DND-41 (cell line): ENCODE measurements around the gene ATP6AP1.

Experiments
- ATAC-seq: fragments of 200-7000 bp; cut with Tn5 transposase; 3 replicates; pipeline ENCODE4 v1.9.1; 2021; ENCODE audit warnings: low read depth; ENCODE audit not compliant: insufficient read depth
- DNase-seq: peaks from one replicate; pipeline ENCODE4 v3.0.0-alpha.2; 2020
- H2AFZ ChIP-seq: 2 replicates; pipeline ENCODE4 v1.6.0; 2012; ENCODE audit warnings: low read depth, low read length
- H3K27ac ChIP-seq: 2 replicates; pipeline ENCODE4 v1.5.1; 2012; ENCODE audit warnings: low read length, inconsistent platforms
- H3K27me3 ChIP-seq: fragments of 200-600 bp; sonication (generic); 2 replicates; pipeline ENCODE4 v1.6.0; 2012; ENCODE audit warnings: low read length, mild to moderate bottlenecking, inconsistent platforms; ENCODE audit not compliant: insufficient read depth, poor library complexity
- H3K36me3 ChIP-seq: 2 replicates; pipeline ENCODE4 v1.5.1; 2012; ENCODE audit warnings: low read length, inconsistent platforms; ENCODE audit not compliant: insufficient read depth
- H3K4me1 ChIP-seq: 2 replicates; pipeline ENCODE4 v1.5.1; 2012; ENCODE audit warnings: mild to moderate bottlenecking, low read length; ENCODE audit not compliant: insufficient read depth
- H3K4me2 ChIP-seq: 2 replicates; pipeline ENCODE4 v1.6.0; 2012; ENCODE audit warnings: mild to moderate bottlenecking, moderate library complexity, low read length, inconsistent platforms; ENCODE audit not compliant: insufficient read depth
- H3K4me3 ChIP-seq, 2 experiments: fragments of 200-600 bp in 1 of 2; shearing (Covaris generic) in 1 of 2; 2 replicates each; pipeline ENCODE4 v1.5.1; 2012 to 2016; ENCODE audit warnings: inconsistent platforms in 2 of 2, low read length in 2 of 2, mild to moderate bottlenecking in 2 of 2, low read depth in 1 of 2, moderate library complexity in 1 of 2
- H3K79me2 ChIP-seq: 2 replicates; pipeline ENCODE4 v1.6.0; 2012; ENCODE audit warnings: low read length, inconsistent platforms; ENCODE audit not compliant: insufficient read depth
- H3K9ac ChIP-seq: 2 replicates; pipeline ENCODE4 v1.6.0; 2012; ENCODE audit warnings: low read depth, mild to moderate bottlenecking, inconsistent platforms, low read length, moderate library complexity
- H3K9me3 ChIP-seq: 2 replicates; pipeline ENCODE4 v1.5.1; 2012; ENCODE audit warnings: low read length, moderate library complexity, mild to moderate bottlenecking, inconsistent platforms; ENCODE audit not compliant: insufficient read depth, severe bottlenecking
- H4K20me1 ChIP-seq: 2 replicates; pipeline ENCODE4 v1.6.0; 2012; ENCODE audit warnings: low read length; ENCODE audit not compliant: insufficient read depth
- EZH2 ChIP-seq: IDR thresholded peaks from 3 replicates; pipeline ENCODE4 v1.6.1; 2012; ENCODE audit warnings: borderline replicate concordance, low read depth, mild to moderate bottlenecking, moderate library complexity, low read length, inconsistent platforms; ENCODE audit not compliant: severe bottlenecking
- TF ChIP-seq, protein P1 (sequence below): IDR thresholded peaks from 2 replicates; pipeline ENCODE4 v1.5.1; 2012; ENCODE audit warnings: borderline replicate concordance, low read length, moderate library complexity, mild to moderate bottlenecking; ENCODE audit not compliant: poor library complexity, severe bottlenecking; ENCODE audit errors: extremely low read depth

The ATP6AP1 gene

DNA sequence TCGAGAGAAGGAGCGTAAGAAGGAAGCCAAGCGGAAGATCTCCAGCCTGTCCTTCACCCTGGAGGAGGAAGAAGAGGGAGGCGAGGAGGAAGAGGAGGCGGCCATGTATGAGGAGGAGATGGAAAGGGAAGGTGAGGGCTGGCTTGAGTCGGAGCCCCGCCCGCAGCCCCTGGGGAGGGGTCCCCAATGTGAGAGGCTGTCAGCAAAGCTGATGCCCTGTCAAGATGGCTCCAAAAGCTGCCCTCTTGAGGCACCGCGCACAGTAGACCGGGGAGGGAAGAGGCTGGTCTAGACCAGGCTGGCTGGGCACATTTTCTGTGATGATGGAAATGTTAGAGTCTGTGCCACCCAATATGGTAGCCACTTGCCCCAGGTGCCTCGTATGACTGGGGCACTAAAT lies 18.0 kb downstream of the ATP6AP1 start:
- TF ChIP-seq EZH2: no peak
- TF ChIP-seq, protein P1, sequence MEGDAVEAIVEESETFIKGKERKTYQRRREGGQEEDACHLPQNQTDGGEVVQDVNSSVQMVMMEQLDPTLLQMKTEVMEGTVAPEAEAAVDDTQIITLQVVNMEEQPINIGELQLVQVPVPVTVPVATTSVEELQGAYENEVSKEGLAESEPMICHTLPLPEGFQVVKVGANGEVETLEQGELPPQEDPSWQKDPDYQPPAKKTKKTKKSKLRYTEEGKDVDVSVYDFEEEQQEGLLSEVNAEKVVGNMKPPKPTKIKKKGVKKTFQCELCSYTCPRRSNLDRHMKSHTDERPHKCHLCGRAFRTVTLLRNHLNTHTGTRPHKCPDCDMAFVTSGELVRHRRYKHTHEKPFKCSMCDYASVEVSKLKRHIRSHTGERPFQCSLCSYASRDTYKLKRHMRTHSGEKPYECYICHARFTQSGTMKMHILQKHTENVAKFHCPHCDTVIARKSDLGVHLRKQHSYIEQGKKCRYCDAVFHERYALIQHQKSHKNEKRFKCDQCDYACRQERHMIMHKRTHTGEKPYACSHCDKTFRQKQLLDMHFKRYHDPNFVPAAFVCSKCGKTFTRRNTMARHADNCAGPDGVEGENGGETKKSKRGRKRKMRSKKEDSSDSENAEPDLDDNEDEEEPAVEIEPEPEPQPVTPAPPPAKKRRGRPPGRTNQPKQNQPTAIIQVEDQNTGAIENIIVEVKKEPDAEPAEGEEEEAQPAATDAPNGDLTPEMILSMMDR: no peak
- Histone ChIP-seq H3K4me2 (no peak overlapping the region), H3K9me3 (no peaks in the 10 kb centered on the region), H4K20me1 (peaks cover 3% of the 10 kb centered on the region; the same call in 1 of the 2 replicates), H3K27ac (no peak overlapping the region), H3K36me3 (peaks cover 12% of the 10 kb centered on the region), H3K4me1 (peaks cover 17% of the 10 kb centered on the region), H3K9ac (no peak overlapping the region), H2AFZ (no peak overlapping the region), H3K27me3 (no peaks in the 10 kb centered on the region), H3K4me3 (no peak overlapping the region), H3K79me2 (no peaks in the 10 kb centered on the region)
- DNase-seq: no peak
- ATAC-seq: no peak

GRCh38 chrX:154448484-154448883 lies 20.0 kb downstream of the ATP6AP1 start:
- H3K27ac ChIP-seq: no peak overlapping the region
- no peaks in the 10 kb centered on the region for H3K79me2 ChIP-seq
- no peak overlapping the region for H2AFZ ChIP-seq
- H3K9me3 ChIP-seq: no peaks in the 10 kb centered on the region
- H3K27me3 ChIP-seq: no peaks in the 10 kb centered on the region
- H3K4me3 ChIP-seq: no peak overlapping the region
- no peak for DNase-seq
- H3K4me2 ChIP-seq: no peak overlapping the region
- ATAC-seq: no peak
- peaks cover 2% of the 10 kb centered on the region; the same call in 1 of the 2 replicates for H4K20me1 ChIP-seq
- peaks cover 11% of the 10 kb centered on the region for H3K4me1 ChIP-seq
- H3K36me3 ChIP-seq: no peaks in the 10 kb centered on the region
- no peak for TF ChIP-seq EZH2
- TF ChIP-seq, protein P1: no peak
- H3K9ac ChIP-seq: no peak overlapping the region

GRCh38 chrX:154449618-154450017 lies 21.1 kb downstream of the ATP6AP1 start:
- no peak for DNase-seq
- TF ChIP-seq EZH2: no peak
- TF ChIP-seq, protein P1: no peak
- Histone ChIP-seq H3K36me3 (no peaks in the 10 kb centered on the region), H2AFZ (no peak overlapping the region), H3K4me3 (no peak overlapping the region), H3K79me2 (no peaks in the 10 kb centered on the region), H3K9ac (no peak overlapping the region), H3K27me3 (no peaks in the 10 kb centered on the region), H3K4me2 (no peak overlapping the region), H3K4me1 (peaks cover 3% of the 10 kb centered on the region), H4K20me1 (no peaks in the 10 kb centered on the region), H3K27ac (no peak overlapping the region), H3K9me3 (no peaks in the 10 kb centered on the region)
- no peak for ATAC-seq

- H3K27me3 ChIP-seq: no peaks in the 10 kb centered on the region
- H3K27ac ChIP-seq: no peak overlapping the region
- DNase-seq: no peak
- H4K20me1 ChIP-seq: no peaks in the 10 kb centered on the region
- no peak for ATAC-seq
- H3K36me3 ChIP-seq: no peaks in the 10 kb centered on the region
- no peak overlapping the region for H3K9ac ChIP-seq
- no peaks in the 10 kb centered on the region for H3K9me3 ChIP-seq
- TF ChIP-seq, protein P1: no peak
- no peak for TF ChIP-seq EZH2
- H3K79me2 ChIP-seq: no peaks in the 10 kb centered on the region
- H3K4me2 ChIP-seq: no peak overlapping the region
- no peaks in the 10 kb centered on the region for H3K4me1 ChIP-seq
- H2AFZ ChIP-seq: no peak overlapping the region
- H3K4me3 ChIP-seq: no peak overlapping the region
These were observed 21.8 kb downstream of the ATP6AP1 start for GRCh38 chrX:154450312-154450711.
